Lower lobe of right lung (tissue), 2 donors: ENCODE data around the gene MT1F. TPM values are rescaled to one million over a fixed set of nuclear protein-coding genes. Genes with fewer than 3 reads are reported as not detected.
A peak's percentile ranks its signal among the peaks of the same experiment; 100 is the strongest.

Source experiments
- ATAC-seq, 2 donors: fragments of 200-7000 bp; cut with Tn5 transposase; one replicate each; pipeline ENCODE4 v1.9.1; 2020 to 2022; ENCODE audit warnings: mild to moderate bottlenecking in 2 of 2, moderate library complexity in 2 of 2
- DNase-seq: peaks from one replicate; pipeline ENCODE4 v3.0.0-alpha.2; 2020
- H3K27ac ChIP-seq: fragments of 200-600 bp; one replicate; pipeline ENCODE4 v1.8.0; 2022
- H3K27me3 ChIP-seq: fragments of 200-600 bp; one replicate; pipeline ENCODE4 v1.8.0; 2022; ENCODE audit warnings: low read depth
- H3K36me3 ChIP-seq: fragments of 200-600 bp; one replicate; pipeline ENCODE4 v1.8.0; 2022; ENCODE audit warnings: mild to moderate bottlenecking
- H3K4me1 ChIP-seq: fragments of 200-600 bp; one replicate; pipeline ENCODE4 v1.8.0; 2022
- H3K4me3 ChIP-seq: fragments of 200-600 bp; one replicate; pipeline ENCODE4 v1.8.0; 2022; ENCODE audit warnings: mild to moderate bottlenecking
- H3K9me3 ChIP-seq: fragments of 200-600 bp; one replicate; pipeline ENCODE4 v1.8.0; 2022
- CTCF ChIP-seq: fragments of 200-600 bp; IDR thresholded peaks from one replicate; pipeline ENCODE4 v1.8.0; 2022; ENCODE audit warnings: antibody characterized with exemption, mild to moderate bottlenecking
- intact Hi-C: fragments of 100-400 bp; cut with DNase I; formaldehyde crosslinking; loops from one replicate; pipeline ENCODE4 v1.11.0; 2022
- total RNA-seq: library from RNA; stranded (reverse); fragmentation: NEBNext Ultra II Directional; extraction: Animal tissue kit (Norgen Biotek cat#: 25700); gene quantifications from one replicate; pipeline ENCODE4 v1.2.1, GENCODE V29; 2021
- donor health status: DM: no; HTN: yes; CAD: no; lungs with severe emphysema.

The MT1F gene
- total RNA-seq, 1 donor from 2014 or later, result 12.6 TPM

- DNase-seq (no peak), ATAC-seq (peak; percentile 43 to 50)
Observed at GRCh38 chr16:56675685-56676210, 18.0 kb downstream of the MT1F start.

GRCh38 chr16:56677474-56677873, 19.7 kb downstream of the MT1F start:
- H3K4me3 ChIP-seq, result no peak overlapping the region
- no peak for TF ChIP-seq CTCF
- intact Hi-C loops, result no loop called here

More at GRCh38 chr16:56675685-56676210, 18.0 kb downstream of the MT1F start:
- Histone ChIP-seq H3K4me3 (peak overlapping the region; percentile 35), H3K27ac (no peak overlapping the region), H3K27me3 (peaks cover 36% of the 10 kb centered on the region), H3K36me3 (no peaks in the 10 kb centered on the region), H3K4me1 (peaks cover 8% of the 10 kb centered on the region), H3K9me3 (no peaks in the 10 kb centered on the region)
- intact Hi-C loops, result no loop called here
- TF ChIP-seq CTCF, result no peak

GRCh38 chr16:56679078-56679730, 21.4 kb downstream of the MT1F start:
- no peak for ATAC-seq
- Histone ChIP-seq H3K27ac (no peak overlapping the region), H3K36me3 (no peaks in the 10 kb centered on the region), H3K27me3 (peaks cover 26% of the 10 kb centered on the region), H3K4me3 (no peak overlapping the region), H3K9me3 (no peaks in the 10 kb centered on the region), H3K4me1 (peaks cover 30% of the 10 kb centered on the region)
- TF ChIP-seq CTCF, result no peak
- DNase-seq, result no peak
- intact Hi-C loops, result no loop called here

More at GRCh38 chr16:56677474-56677873, 19.7 kb downstream of the MT1F start:
- peaks cover 15% of the 10 kb centered on the region for H3K4me1 ChIP-seq
- H3K9me3 ChIP-seq, result no peaks in the 10 kb centered on the region
- no peak for ATAC-seq
- no peaks in the 10 kb centered on the region for H3K36me3 ChIP-seq
- DNase-seq, result no peak
- no peak overlapping the region for H3K27ac ChIP-seq
- peaks cover 32% of the 10 kb centered on the region for H3K27me3 ChIP-seq

GRCh38 chr16:56679818-56680217, 22.1 kb downstream of the MT1F start:
- DNase-seq (no peak), ATAC-seq (no peak)
- TF ChIP-seq CTCF, result no peak
- H3K9me3 ChIP-seq, result no peaks in the 10 kb centered on the region
- peaks cover 30% of the 10 kb centered on the region for H3K4me1 ChIP-seq
- H3K27ac ChIP-seq, result no peak overlapping the region
- intact Hi-C loops, result no loop called here
- no peak overlapping the region for H3K4me3 ChIP-seq
- peaks cover 25% of the 10 kb centered on the region for H3K27me3 ChIP-seq
- no peaks in the 10 kb centered on the region for H3K36me3 ChIP-seq

- H3K4me3 ChIP-seq, result peak within 1 kb of the TSS; percentile 68
- H3K36me3 ChIP-seq, result no peaks in the 10 kb centered on the region
- TF ChIP-seq CTCF, result peak; percentile 7
- H3K27ac ChIP-seq, result peak within 1 kb of the TSS; percentile 84
- H3K4me1 ChIP-seq, result peaks cover 22% of the 10 kb centered on the region
- peak; percentile 94 for DNase-seq
- H3K27me3 ChIP-seq, result peaks cover 2% of the 10 kb centered on the region
- no peaks in the 10 kb centered on the region for H3K9me3 ChIP-seq
- peak; percentile 99 for ATAC-seq
- intact Hi-C loops, result no loop called here
Observed at GRCh38 chr16:56681939-56682702, 24.4 kb downstream of the MT1F start, which contains the start of gene MT1X. Gene MT1X, plus strand, starts transcription at chr16:56682470. Its CDS starts 71 bp downstream, at chr16:56682541.
